Glutamatergic neuron (in vitro differentiated cells): ENCODE results near the gene UGT2B28. TPM values are rescaled to one million over a fixed set of nuclear protein-coding genes. Genes with fewer than 3 reads are reported as not detected.
"Not testable (repeated sequence)": the region's sequence is repeated elsewhere in the genome, so short reads cannot be mapped to it uniquely, and the experiment has no call there.

Source experiments
- DNase-seq: peaks from one replicate; pipeline ENCODE4 v3.0.0; 2022
- H3K27ac Mint-ChIP-seq: one replicate; pipeline ENCODE4 v1.8.0; 2020; ENCODE audit warnings: mild to moderate bottlenecking, mixed read lengths, inconsistent platforms; ENCODE audit not compliant: unreplicated experiment
- H3K27me3 Mint-ChIP-seq: one replicate; pipeline ENCODE4 v1.8.0; 2020; ENCODE audit warnings: mild to moderate bottlenecking, moderate library complexity, mixed read lengths, inconsistent platforms; ENCODE audit not compliant: unreplicated experiment
- H3K36me3 Mint-ChIP-seq: one replicate; pipeline ENCODE4 v1.8.0; 2020; ENCODE audit warnings: mild to moderate bottlenecking, mixed read lengths, inconsistent platforms; ENCODE audit not compliant: unreplicated experiment
- H3K4me1 Mint-ChIP-seq: one replicate; pipeline ENCODE4 v1.8.0; 2020; ENCODE audit warnings: mild to moderate bottlenecking, low read depth, mixed read lengths, inconsistent platforms; ENCODE audit not compliant: unreplicated experiment
- H3K4me3 Mint-ChIP-seq: one replicate; pipeline ENCODE4 v1.8.0; 2020; ENCODE audit warnings: mild to moderate bottlenecking, mixed read lengths, inconsistent platforms; ENCODE audit not compliant: unreplicated experiment
- H3K9me3 Mint-ChIP-seq: one replicate; pipeline ENCODE4 v1.8.0; 2020; ENCODE audit warnings: mild to moderate bottlenecking, moderate library complexity, mixed read lengths, inconsistent platforms; ENCODE audit not compliant: unreplicated experiment
- CTCF ChIP-seq: fragments of 200-600 bp; sonication (generic); IDR thresholded peaks from one replicate; pipeline ENCODE4 v1.5.0; 2021; ENCODE audit not compliant: partially characterized antibody, unreplicated experiment
- total RNA-seq: library from RNA; stranded (reverse); fragmentation: NEBNext Ultra II Directional; extraction: Animal tissue kit (Norgen Biotek cat#: 25700); gene quantifications from one replicate; pipeline ENCODE4 v1.2.1, GENCODE V29; 2021; ENCODE audit not compliant: unreplicated experiment

Gene UGT2B28
- total RNA-seq, 1 donor from 2014 or later, result not detected

- not testable (repeated sequence) for H3K36me3 Mint-ChIP-seq, H3K9me3 Mint-ChIP-seq, H3K4me1 Mint-ChIP-seq, DNase-seq, H3K4me3 Mint-ChIP-seq, H3K27ac Mint-ChIP-seq, H3K27me3 Mint-ChIP-seq
Measured at GRCh38 chr4:69308426-69309033, 28.3 kb downstream of the UGT2B28 start.

- H3K4me1 Mint-ChIP-seq, H3K9me3 Mint-ChIP-seq, H3K4me3 Mint-ChIP-seq, DNase-seq, H3K27me3 Mint-ChIP-seq, H3K27ac Mint-ChIP-seq, H3K36me3 Mint-ChIP-seq: not testable (repeated sequence)
Measured at GRCh38 chr4:69309549-69310076, 29.3 kb downstream of the UGT2B28 start.

GRCh38 chr4:69310262-69310661 is 30.0 kb downstream of the UGT2B28 start:
- not testable (repeated sequence) for DNase-seq, H3K4me1 Mint-ChIP-seq, H3K27me3 Mint-ChIP-seq, H3K9me3 Mint-ChIP-seq, H3K27ac Mint-ChIP-seq, H3K36me3 Mint-ChIP-seq, H3K4me3 Mint-ChIP-seq

- not testable (repeated sequence) for H3K4me1 Mint-ChIP-seq, H3K27me3 Mint-ChIP-seq, H3K36me3 Mint-ChIP-seq, H3K27ac Mint-ChIP-seq, H3K4me3 Mint-ChIP-seq, H3K9me3 Mint-ChIP-seq
- TF ChIP-seq CTCF, result peak; percentile 74
- peak; percentile 26 for DNase-seq
Measured at GRCh38 chr4:69317669-69318298, 37.5 kb downstream of the UGT2B28 start.

- TF ChIP-seq CTCF, result no peak
- Mint-ChIP-seq H3K4me1 (no peaks in the 10 kb centered on the region), H3K4me3 (no peak overlapping the region), H3K27me3 (no peaks in the 10 kb centered on the region), H3K9me3 (no peaks in the 10 kb centered on the region), H3K36me3 (no peaks in the 10 kb centered on the region), H3K27ac (no peak overlapping the region)
- no peak for DNase-seq
Measured at GRCh38 chr4:69321153-69321729, 41.0 kb downstream of the UGT2B28 start.

- Mint-ChIP-seq H3K27ac (no peak overlapping the region), H3K4me3 (no peak overlapping the region)
- TF ChIP-seq CTCF, result no peak
Measured at GRCh38 chr4:69322055-69322454, 41.8 kb downstream of the UGT2B28 start.

More at GRCh38 chr4:69322055-69322454, 41.8 kb downstream of the UGT2B28 start:
- H3K9me3 Mint-ChIP-seq, result no peaks in the 10 kb centered on the region
- DNase-seq, result no peak
- H3K4me1 Mint-ChIP-seq, result no peaks in the 10 kb centered on the region
- no peaks in the 10 kb centered on the region for H3K27me3 Mint-ChIP-seq
- no peaks in the 10 kb centered on the region for H3K36me3 Mint-ChIP-seq
